Measurements from ENCODE around the gene NFYB. TPM values are rescaled to one million over a fixed set of nuclear protein-coding genes. Genes with fewer than 3 reads are reported as not detected.
A peak's percentile ranks its signal among the peaks of the same experiment; 100 is the strongest.
"Not testable (repeated sequence)": the region's sequence is repeated elsewhere in the genome, so short reads cannot be mapped to it uniquely, and the experiment has no call there.

Gene NFYB
- polyA plus RNA-seq, 3 donors, result 84.3 to 96.6 (median 91.5) TPM

DNA sequence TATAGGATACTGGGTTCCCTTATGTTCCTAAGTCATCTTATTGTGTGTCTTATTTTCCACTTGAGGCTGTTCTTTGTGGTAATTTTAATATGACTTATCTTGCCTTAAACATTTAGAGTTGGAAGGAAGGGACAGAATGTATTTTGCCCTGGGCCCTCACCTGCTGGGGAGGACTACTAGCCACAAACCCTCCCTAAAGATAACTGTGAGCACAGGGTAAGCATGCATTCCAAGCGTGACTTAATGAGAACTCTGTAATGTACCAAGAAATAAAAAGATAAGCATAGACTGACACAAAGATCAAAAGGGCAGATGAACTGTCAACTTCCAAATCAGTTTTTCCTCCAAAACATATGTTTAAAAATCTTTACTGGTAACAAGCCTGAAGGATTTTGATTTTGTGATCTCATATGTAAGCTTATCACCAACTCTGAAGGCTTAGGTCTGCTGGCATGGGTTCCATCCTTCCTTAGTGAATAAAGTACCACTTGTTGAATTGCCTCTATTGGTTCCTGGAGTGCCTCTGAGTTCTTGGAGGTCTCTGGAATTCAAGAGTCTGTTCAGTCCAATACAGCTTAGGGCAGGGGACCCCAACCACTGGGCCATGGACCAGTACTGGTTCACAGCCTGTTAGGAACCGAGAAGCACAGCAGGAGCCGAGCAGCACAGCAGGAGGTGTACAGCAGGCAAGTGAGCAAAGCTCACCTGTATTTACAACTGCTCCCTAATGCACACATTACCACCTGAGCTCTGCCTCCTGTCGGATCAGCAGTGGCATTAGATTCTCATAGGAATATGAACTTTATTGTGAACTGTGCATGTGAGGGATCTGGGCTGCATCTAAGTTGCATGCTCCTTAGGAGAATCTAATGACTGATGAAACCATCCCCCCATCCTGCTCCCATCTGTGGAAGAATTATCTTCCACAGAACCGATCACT is 29.8 kb upstream of the NFYB start:
- no peak for DNase-seq

DNA sequence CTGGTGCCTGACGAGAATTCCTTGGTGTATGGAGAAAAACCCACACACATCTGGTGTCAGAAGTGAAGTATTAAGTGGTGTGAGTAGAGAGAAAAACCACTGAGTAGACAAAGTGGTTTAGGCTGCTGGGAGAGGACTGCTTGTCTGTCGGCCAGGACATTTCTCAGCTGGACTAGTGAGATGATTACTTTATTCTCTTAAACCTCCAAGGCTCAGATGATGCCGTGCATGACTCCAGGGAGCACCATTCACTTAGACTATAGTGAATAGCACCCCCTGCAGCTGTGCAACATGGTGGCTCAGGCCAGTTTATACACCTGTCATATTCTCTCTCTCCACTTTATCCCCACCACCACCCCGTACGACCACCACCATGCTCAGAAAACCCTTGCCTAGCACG is 28.5 kb upstream of the NFYB start:
- DNase-seq, result no peak

DNA sequence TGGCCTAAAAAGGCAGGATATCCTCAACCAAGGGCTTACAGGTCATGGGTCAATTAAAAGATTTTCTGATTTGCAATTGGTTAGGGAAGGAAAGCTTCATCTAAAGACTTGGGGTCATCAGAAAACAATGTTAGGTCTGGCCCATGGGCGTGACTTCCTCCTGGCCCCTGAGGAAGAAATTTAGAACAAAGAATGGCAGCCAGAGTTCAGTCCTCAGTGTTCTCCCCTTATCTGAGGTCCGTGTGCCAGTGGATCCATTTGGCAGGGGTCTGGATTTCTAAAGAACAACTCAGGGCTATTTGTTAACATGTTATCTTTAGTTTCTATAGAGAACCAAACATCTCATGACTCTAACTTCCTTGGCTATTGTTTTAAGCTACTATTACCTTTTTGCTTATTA is 27.8 kb upstream of the NFYB start:
- DNase-seq, result no peak

DNA sequence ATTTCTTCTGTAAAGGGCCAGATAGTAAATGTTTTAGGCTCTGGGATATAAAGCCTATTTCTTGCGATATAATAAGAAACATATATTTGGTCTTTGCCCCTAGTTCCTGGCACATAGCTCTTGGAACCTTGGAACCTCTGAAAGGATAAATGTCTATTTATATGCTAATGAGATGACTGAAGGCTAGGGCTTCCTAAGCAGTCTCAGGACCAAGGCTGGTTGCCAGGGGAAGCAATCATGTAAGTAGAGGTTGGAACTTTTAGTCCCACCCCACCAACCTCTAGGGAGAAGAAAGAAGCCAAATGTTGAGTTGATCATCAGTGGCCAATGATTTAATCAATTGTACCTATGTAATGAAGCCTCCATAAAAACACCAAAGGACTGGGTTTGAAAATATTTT is 26.6 kb upstream of the NFYB start:
- no peak for DNase-seq

DNA sequence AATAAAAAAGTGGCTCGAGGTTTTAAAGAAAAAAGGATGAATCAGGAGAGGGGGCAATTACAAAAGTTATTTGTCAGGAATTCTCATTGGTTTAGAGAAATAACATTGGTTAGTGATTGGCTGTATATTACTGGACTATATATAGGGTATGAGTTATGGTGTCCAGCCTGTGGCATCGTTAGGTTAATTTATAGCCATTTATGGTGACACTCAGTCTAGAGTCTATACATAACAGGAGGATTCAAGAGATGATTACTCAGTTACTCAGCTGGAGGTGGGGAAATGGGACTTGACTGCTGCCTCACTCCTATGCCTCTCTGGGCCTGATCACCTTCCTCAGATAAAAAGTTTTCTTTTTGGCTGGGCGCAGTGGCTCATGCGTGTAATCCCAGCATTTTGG is 25.6 kb upstream of the NFYB start:
- no peak for DNase-seq

DNA sequence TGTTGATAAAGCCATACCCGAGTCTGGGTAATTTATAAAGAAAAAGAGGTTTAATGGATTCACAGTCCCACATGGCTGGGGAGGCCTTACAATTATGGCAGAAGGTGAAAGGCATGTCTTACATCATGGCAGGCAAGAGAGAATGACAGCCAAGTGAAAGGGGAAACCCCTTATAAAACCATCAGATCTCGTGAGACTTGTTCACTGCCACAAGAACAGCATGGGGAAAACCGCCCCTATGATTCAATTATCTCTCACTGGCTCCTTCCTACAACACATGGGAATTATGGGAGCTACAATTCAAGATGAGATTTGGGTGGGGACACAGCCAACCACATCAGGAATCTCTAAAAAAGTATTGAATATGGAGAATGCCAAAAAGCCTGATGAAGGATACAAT is 25.0 kb upstream of the NFYB start:
- not testable (repeated sequence) for DNase-seq

DNA sequence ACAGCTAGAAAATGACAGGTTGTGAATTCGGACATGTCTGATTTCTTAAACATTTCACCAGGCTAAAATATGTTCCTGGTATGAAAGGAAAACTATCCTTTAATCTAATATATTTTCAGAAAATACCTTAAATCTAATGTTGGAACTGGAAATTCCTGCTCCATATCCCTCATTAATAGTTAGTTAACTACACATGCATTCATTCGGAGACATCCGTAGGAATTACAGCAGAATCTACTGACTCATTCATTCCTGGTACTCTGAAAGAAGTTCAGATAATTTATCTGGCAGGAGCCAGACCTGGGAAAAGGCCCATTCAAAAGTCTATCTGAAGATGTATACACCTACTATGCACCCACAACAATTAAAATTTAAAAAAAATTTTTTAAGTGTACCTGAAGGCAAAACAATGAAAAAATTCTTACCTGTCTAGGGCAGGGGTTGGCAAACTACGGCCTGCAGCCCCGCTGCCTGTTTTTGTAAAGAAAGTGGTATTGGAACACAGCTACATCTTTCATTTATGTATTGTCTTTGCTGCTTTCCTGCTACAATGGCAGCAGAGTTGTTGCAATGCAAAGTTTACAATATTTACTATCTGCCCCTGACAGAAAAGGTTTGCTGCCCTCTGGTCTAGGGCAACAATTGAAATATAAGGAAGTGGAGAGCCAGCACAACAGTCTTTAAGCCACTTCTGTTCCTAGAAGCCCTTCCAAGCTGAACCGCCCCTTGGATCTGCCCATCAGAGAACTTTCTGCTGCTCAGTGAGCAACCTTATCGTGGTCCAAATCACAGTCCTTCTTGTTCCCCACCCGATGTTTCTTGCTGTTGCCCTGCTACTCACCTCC is 17.9 kb upstream of the NFYB start:
- DNase-seq, result no peak

DNA sequence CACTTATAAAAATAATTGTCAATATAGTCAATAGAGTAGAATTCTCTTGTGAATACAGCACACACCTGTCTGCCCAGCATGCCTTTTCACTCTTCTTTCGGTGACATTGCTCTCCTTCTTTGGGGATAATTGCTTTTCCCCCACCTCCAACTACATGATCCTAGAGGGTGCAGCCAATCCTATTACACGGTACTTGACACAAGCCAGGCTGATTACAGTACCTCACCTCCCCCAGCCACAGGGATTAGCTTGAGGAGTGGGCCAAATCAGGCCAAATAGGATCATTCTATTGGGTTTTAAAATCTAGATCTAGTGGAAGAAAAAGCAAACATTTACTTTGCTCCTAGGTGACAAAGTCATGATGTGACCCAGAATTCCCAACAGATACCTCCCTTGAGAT is 16.8 kb upstream of the NFYB start:
- DNase-seq, result no peak

DNA sequence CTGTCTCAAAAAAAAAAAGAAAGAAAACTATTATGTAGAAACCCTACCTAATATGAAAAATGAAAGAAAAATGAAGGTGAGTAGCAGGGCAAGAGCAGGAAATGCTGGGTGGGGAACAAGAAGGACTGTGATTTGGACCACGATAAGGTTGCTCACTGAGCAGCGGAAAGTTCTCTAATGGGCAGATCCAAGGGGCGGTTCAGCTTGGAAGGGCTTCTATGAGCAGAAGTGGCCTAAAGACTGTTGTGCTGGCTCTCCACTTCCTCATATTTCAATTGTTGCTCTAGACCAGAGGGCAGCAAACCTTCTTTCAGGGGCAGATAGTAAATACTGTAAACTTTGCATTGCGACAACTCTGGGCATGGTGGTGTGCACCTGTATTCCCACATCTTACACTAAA is 16.3 kb upstream of the NFYB start:
- DNase-seq, result no peak

DNA sequence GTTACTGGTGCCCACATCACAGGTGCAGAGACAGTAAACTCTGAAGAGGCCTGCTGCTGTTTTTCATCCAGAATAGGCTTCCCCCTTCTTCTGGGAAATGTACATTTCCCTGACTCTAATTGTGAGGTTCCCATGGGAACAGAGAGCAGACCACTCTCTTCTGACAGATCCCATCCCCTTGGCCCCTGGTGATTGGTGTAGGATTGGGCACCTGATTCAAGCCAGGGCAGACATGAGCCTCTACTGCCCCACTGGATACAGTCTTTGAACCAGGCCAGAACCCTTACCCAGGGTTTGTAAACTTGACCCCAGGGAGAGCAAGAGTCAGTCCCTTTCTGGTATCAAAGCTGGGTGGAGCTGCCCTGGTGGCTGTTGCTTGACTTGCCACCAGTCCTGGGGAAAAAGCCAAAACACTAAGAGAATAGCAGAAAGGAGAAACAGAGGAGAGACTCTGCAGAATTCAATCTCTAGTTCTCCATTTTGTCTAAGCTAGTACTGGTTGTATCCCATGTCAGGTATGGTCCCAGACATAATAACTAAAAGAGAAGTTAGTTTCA is 14.8 kb upstream of the NFYB start:
- no peak for DNase-seq

DNA sequence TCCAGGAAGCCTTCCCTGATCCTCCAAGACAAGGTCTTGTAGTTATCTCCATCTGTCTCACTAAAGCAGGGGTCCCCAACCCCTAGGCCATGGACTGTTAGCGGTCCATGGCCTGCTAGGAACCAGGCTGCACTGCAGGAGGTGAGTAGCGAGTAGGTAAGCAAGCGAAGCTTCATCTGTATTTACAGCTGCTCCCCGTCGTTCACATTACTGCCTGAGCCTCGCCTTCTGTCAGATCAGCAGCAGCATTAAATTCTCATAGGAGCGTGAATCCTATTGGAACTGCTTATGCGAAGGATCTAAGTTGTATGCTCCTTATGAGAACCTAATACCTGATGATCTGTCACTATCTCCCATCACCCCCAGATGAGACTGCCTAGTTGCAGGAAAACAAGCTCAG is 12.4 kb upstream of the NFYB start:
- DNase-seq, result no peak

DNA sequence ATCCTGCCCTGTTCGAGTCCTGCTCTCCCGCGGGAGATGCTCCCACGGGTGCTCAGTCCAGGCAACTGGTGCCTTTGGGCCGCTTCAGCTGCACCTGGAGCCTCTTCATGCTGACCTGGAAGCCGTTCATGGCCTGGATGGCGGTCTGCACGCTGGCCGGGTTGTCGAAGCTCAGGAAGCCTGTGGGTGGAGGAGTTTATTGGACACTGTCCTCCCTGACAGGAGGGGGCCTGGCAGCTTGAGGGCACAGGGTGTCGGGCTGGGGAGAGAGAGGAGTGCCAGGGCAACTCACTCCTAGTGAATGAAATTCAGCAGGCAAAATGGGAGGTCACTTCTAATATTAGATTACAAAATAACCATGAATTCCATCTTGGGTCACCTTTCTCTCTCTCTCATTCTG is 9.3 kb upstream of the NFYB start:
- DNase-seq, result no peak

DNA sequence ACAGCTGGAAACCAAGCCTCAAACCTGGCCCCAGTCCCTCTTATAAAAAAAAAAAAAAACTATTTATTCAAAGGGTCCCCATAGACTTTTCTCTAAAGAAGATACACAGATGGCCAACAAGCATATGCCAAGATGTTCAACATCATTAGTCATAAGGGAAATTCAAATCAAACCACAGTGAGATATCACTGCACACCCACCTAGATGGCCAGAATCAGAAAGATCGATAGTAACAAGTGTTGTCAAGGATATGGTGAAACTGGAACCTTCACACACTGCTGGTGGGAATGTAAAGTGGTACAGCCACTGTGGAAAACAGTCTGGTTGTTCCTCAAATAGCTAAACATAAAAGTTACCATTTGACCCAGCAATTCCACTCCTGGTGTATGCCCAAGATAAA is 5.9 kb upstream of the NFYB start:
- no peak for DNase-seq

DNA sequence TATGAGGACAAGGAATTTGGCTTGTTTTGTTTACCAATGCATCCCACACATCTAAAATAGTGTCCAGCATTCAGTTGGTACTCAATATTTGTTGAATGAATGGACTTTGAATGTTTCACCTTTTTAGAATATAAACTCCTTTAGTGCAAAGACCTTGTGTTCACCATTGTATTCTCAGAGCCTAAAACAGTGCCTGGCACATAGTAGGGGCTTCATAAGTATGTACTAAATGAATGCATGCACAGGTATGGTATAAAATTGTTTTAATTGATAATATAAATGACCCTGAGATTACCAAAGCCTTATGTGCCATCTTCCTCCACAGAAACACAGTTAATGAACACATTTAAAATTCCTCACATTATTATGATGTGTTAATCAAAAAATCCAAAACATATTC is 5.0 kb upstream of the NFYB start:
- DNase-seq, result no peak

DNA sequence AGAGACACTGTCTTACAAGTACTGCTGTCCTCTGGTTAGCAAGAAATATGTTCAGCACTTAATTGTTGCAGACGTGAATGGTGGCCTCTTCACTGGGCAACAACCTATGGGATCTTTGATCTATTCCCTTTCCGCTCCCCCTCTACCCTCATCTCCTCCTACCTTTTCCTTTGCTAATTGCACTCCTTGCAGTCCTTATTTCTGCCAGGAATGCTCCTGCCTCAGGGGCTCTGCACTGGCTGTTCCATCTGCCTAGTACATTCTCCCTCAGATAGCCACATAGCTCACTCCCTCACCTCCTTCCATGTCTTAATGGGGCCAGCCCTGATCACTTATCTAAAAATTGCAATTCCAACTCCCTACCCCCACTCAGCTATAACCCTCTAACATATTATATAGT is 4.5 kb upstream of the NFYB start:
- DNase-seq, result no peak

DNA sequence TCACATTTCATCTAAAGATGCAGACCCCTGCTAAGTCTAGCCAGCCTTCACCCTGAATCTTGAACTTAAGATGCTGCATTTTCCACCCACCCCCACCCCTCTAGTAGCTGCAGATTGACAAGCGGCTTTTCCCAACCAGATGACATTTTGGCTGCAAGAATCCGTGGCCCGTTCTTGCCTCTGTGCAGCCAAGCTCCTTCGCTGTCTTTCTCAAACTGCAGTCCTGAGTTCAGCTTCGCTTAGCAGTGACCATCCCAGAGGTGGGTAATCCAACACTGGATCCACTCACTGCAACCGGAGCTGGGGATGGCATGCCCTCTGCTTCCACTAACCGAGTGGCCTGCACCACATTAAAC is 765 bp upstream of the NFYB start:
- DNase-seq, result peak; percentile 19

DNA sequence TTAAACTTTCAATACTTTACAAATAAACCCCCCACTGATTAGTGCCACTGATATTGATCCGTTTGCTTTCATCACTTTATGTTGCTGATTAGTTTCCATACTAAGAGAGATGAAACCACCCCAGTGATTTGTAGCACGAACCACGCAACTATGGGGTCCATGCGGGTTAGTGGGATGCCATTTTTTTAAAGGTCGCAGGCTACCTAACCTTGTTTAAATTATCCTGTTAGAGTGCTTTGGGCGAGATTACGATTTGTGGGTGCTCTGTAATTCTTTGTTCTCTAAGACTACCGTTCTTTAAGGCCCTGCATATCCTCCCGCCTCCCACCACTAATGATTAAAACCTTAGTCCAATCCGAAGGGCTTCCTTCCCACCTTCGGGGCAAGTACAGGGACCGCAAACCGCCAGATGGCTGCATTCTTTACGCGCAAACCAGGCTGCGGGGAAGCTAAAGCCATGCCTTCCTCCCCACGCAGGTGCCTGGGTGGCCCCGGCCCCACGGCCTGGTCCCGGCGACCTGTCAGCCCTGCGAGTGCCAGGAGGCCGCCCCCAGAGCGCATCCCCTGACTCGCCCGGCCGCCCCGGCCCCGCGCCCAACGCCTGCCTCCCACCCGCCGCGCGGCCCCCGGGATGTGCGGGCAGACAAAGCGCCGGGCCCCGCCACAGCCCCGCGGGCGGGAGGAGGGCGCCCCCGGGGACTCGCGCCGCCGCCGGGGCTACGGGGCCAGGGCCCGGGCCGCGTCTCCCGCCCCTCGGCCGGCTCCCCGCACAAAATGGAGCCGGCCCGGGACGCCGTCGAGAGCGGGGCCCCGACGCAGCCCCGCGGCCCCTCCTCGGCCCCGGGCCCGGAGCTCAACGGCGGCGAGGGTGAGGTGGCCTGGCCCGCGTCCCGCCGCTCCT is 759 bp downstream of the NFYB start:
- peak; percentile 44 for DNase-seq

DNA sequence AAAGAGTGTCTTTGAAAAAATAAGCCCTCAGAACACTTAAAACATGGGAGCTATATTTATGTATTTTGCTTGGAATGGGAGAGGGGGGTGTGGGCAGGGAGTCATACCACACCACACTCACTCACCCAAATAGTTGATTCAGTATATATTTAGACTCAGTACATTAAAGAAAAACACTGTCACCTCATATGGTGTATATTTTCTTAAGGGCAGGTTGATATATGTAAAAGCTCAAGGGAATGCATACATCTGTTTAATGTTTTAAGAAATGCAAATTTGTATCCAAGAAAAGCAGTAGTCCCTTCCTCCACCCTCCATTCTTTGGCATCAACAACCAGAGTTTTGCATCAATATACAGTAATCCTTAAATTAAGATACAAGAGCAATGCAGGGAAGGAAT is 1.4 kb downstream of the NFYB start:
- no peak for DNase-seq

DNA sequence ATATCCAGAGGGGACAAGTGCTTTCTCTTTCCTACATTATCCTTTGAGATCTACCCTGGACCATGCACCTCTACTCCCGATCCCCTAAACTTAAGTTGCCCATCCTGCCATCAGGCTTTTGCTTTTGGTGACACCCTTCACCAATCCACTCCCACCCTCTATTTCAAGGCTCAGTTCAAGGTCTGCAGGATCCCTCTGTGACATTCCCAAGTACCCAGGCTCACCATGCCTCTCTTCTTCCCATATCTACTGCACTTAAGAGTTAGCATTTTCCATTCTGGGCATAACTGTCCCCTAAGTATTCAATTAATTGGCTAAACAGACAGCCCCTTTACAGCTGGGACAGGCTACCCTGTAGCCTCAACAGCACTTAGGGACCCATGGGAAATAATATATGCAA is 3.1 kb downstream of the NFYB start:
- no peak for DNase-seq

DNA sequence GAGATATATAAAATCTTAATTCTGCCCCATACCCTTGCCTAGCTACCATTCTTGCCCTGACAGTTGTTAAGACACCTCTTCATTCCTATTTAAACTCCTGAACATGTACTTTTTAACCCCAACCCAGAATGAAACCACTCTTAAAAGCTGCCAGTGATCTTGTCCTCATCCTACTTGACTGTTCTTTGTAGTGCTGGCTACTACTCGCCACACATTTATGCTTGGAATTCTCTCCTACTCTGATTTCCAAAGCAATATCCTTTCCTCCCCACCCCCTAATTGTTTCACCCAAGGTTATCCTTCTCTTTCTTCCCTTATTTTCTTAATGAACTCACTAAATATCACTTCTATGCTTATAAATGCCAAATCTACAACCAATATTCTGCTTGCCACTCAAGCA is 4.1 kb downstream of the NFYB start:
- no peak for DNase-seq

DNA sequence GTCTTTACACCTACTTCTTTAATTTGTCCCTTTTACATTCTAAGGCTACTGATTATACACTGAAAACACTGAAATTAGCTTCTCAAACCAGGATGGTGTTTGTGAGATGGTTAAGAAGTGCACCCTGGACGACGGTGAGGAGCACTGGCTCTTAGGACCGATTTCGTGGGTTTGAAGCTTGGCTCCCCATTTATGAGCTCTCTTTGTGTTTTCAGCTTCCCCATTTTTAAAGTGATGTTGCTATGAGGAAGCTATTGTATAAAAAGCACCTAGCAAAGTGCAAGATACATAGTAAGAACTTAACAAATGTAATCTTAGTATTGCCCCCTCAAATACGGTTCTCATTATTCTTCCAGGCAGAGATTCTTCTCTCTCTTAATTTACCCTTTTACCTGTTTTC is 4.7 kb downstream of the NFYB start:
- no peak for DNase-seq
